H9 (cell line): ENCODE results near the gene ADAMTS18. TPM values are rescaled to one million over a fixed set of nuclear protein-coding genes. Genes with fewer than 3 reads are reported as not detected.

Experiments used
- DNase-seq: peaks from one replicate; pipeline ENCODE4 v3.0.0-alpha.2; 2017
- H2AFZ ChIP-seq: one replicate; pipeline ENCODE4 v1.6.1; 2013; ENCODE audit warnings: mild to moderate bottlenecking, low read length, control low read depth, moderate library complexity
- H2AK5ac ChIP-seq: 2 replicates; pipeline ENCODE4 v1.6.1; 2013; ENCODE audit warnings: low read length, control low read depth, mixed read lengths; ENCODE audit not compliant: insufficient read length
- H2BK120ac ChIP-seq: one replicate; pipeline ENCODE4 v1.6.1; 2013; ENCODE audit warnings: low read depth, mild to moderate bottlenecking, low read length, control low read depth, inconsistent platforms; ENCODE audit not compliant: poor library complexity, severe bottlenecking
- H2BK12ac ChIP-seq: 2 replicates; pipeline ENCODE4 v1.6.1; 2013; ENCODE audit warnings: low read length, control low read depth, mixed read lengths, low read depth; ENCODE audit not compliant: insufficient read length
- H2BK15ac ChIP-seq: 2 replicates; pipeline ENCODE4 v1.6.1; 2013; ENCODE audit warnings: low read depth, low read length, control low read depth
- H2BK20ac ChIP-seq: one replicate; pipeline ENCODE4 v1.6.1; 2013; ENCODE audit warnings: low read depth, mild to moderate bottlenecking, low read length, control low read depth, inconsistent platforms; ENCODE audit not compliant: poor library complexity, severe bottlenecking
- H2BK5ac ChIP-seq: 2 replicates; pipeline ENCODE4 v1.6.1; 2013; ENCODE audit warnings: low read length, control low read depth, mixed read lengths; ENCODE audit not compliant: insufficient read length
- H3K14ac ChIP-seq: 2 replicates; pipeline ENCODE4 v1.6.1; 2013; ENCODE audit warnings: low read length, control low read depth; ENCODE audit not compliant: insufficient read depth
- H3K18ac ChIP-seq: 2 replicates; pipeline ENCODE4 v1.6.1; 2013; ENCODE audit warnings: low read depth, mild to moderate bottlenecking, mixed read lengths, low read length, control low read depth; ENCODE audit not compliant: insufficient read length
- H3K23ac ChIP-seq: 2 replicates; pipeline ENCODE4 v1.6.1; 2013; ENCODE audit warnings: low read length, control low read depth, mixed read lengths, low read depth; ENCODE audit not compliant: insufficient read length
- H3K23me2 ChIP-seq: 2 replicates; pipeline ENCODE4 v1.6.1; 2013; ENCODE audit warnings: low read depth, mild to moderate bottlenecking, mixed read lengths, low read length, control low read depth; ENCODE audit not compliant: insufficient read length, poor library complexity, severe bottlenecking
- H3K27ac ChIP-seq: 2 replicates; pipeline ENCODE4 v1.5.1; 2013; ENCODE audit warnings: low read length, control low read depth, mixed read lengths, low read depth; ENCODE audit not compliant: insufficient read length
- H3K27me3 ChIP-seq: 2 replicates; pipeline ENCODE4 v1.6.1; 2013; ENCODE audit warnings: low read length, control low read depth, inconsistent platforms; ENCODE audit not compliant: insufficient read depth
- H3K4ac ChIP-seq: 2 replicates; pipeline ENCODE4 v1.6.1; 2013; ENCODE audit warnings: low read depth, mild to moderate bottlenecking, control low read depth, inconsistent platforms, low read length, moderate library complexity
- H3K4me1 ChIP-seq: 2 replicates; pipeline ENCODE4 v1.6.1; 2013; ENCODE audit warnings: low read length, control low read depth, inconsistent platforms; ENCODE audit not compliant: insufficient read depth
- H3K4me2 ChIP-seq: 2 replicates; pipeline ENCODE4 v1.6.1; 2013; ENCODE audit warnings: low read length, control low read depth, mixed read lengths; ENCODE audit not compliant: insufficient read length, insufficient read depth
- H3K56ac ChIP-seq: 2 replicates; pipeline ENCODE4 v1.6.1; 2013; ENCODE audit warnings: low read depth, mild to moderate bottlenecking, mixed read lengths, low read length, control low read depth; ENCODE audit not compliant: insufficient read length
- H3K79me1 ChIP-seq: 2 replicates; pipeline ENCODE4 v1.6.1; 2013; ENCODE audit warnings: low read depth, mild to moderate bottlenecking, moderate library complexity, low read length, control low read depth, inconsistent platforms; ENCODE audit not compliant: insufficient read depth, poor library complexity, severe bottlenecking
- H3K79me2 ChIP-seq: 2 replicates; pipeline ENCODE4 v1.6.1; 2013; ENCODE audit warnings: low read length, control low read depth, inconsistent platforms; ENCODE audit not compliant: insufficient read depth
- H3K9ac ChIP-seq: 2 replicates; pipeline ENCODE4 v1.6.1; 2013; ENCODE audit warnings: low read length, control low read depth, mixed read lengths; ENCODE audit not compliant: insufficient read length; ENCODE audit errors: extremely low read depth
- H3K9me3 ChIP-seq: one replicate; pipeline ENCODE4 v1.6.1; 2013; ENCODE audit warnings: low read depth, low read length, inconsistent platforms; ENCODE audit not compliant: control insufficient read depth
- H3T11ph ChIP-seq: one replicate; pipeline ENCODE4 v1.6.1; 2013; ENCODE audit warnings: mild to moderate bottlenecking, low read length, control low read depth, inconsistent platforms
- H4K20me1 ChIP-seq: one replicate; pipeline ENCODE4 v1.6.1; 2013; ENCODE audit not compliant: control insufficient read depth, insufficient read length, insufficient read depth
- H4K5ac ChIP-seq: 2 replicates; pipeline ENCODE4 v1.6.1; 2013; ENCODE audit warnings: low read depth, mild to moderate bottlenecking, mixed read lengths, low read length, control low read depth; ENCODE audit not compliant: insufficient read length
- H4K8ac ChIP-seq: replicated peaks from 2 replicates; pipeline ENCODE4 v1.6.1; 2013; ENCODE audit warnings: low read length, control low read depth, mixed read lengths, low read depth; ENCODE audit not compliant: insufficient read length
- H4K91ac ChIP-seq: 2 replicates; pipeline ENCODE4 v1.6.1; 2013; ENCODE audit warnings: low read depth, mild to moderate bottlenecking, moderate library complexity, mixed read lengths, low read length, control low read depth; ENCODE audit not compliant: insufficient read length
- H3K27ac Mint-ChIP-seq, 3 experiments: 2 replicates in 2 of 3; 3 replicates in 1 of 3; pipeline ENCODE4 v1.8.0; 2020 to 2021; ENCODE audit warnings: mixed read lengths in 3 of 3, mild to moderate bottlenecking in 1 of 3, moderate library complexity in 1 of 3
- H3K27me3 Mint-ChIP-seq: 2 replicates; pipeline ENCODE4 v1.8.0; 2021; ENCODE audit warnings: low read depth, mild to moderate bottlenecking, moderate library complexity, mixed read lengths
- H3K36me3 Mint-ChIP-seq, 3 experiments: 2 replicates in 2 of 3; 3 replicates in 1 of 3; pipeline ENCODE4 v1.8.0; 2020 to 2021; ENCODE audit warnings: low read depth in 3 of 3, mixed read lengths in 3 of 3; ENCODE audit not compliant: insufficient read depth in 1 of 3
- H3K4me1 Mint-ChIP-seq, 2 experiments: 2 replicates each; pipeline ENCODE4 v1.8.0; 2020; ENCODE audit warnings: mixed read lengths in 2 of 2
- H3K4me3 Mint-ChIP-seq, 2 experiments: 2 replicates in 1 of 2; 3 replicates in 1 of 2; pipeline ENCODE4 v1.8.0; 2020 to 2021; ENCODE audit warnings: mild to moderate bottlenecking in 2 of 2, mixed read lengths in 2 of 2, moderate library complexity in 1 of 2
- H3K9me3 Mint-ChIP-seq, 2 experiments: 2 replicates in 1 of 2; 3 replicates in 1 of 2; pipeline ENCODE4 v1.8.0; 2020; ENCODE audit warnings: mild to moderate bottlenecking in 2 of 2, mixed read lengths in 2 of 2, moderate library complexity in 1 of 2
- WGBS: extraction: QIAGEN DNeasy Blood & Tissue Kit; methylation state at CpG from one replicate; pipeline ENCODE4 v1.1.7; 2013; ENCODE audit warnings: missing lambda C conversion rate, low lambda C conversion rate, mixed read lengths; ENCODE audit not compliant: insufficient read length; ENCODE audit errors: extremely low coverage; 5-methylcytosine and 5-hydroxymethylcytosine counted together
- total RNA-seq: library from RNA; stranded (reverse); gene quantifications from 2 replicates; pipeline ENCODE4 v1.2.1, GENCODE V29; 2021
- TF ChIP-seq, protein P1 (sequence below): fragments of 200-600 bp; sonication (generic); conservative IDR thresholded peaks from 3 replicates; pipeline ENCODE4 v1.8.0; 2021; ENCODE audit warnings: antibody characterized with exemption, mild to moderate bottlenecking

Gene ADAMTS18
- total RNA-seq, 1 experiment from 2014 or later = 0.07 TPM

DNA sequence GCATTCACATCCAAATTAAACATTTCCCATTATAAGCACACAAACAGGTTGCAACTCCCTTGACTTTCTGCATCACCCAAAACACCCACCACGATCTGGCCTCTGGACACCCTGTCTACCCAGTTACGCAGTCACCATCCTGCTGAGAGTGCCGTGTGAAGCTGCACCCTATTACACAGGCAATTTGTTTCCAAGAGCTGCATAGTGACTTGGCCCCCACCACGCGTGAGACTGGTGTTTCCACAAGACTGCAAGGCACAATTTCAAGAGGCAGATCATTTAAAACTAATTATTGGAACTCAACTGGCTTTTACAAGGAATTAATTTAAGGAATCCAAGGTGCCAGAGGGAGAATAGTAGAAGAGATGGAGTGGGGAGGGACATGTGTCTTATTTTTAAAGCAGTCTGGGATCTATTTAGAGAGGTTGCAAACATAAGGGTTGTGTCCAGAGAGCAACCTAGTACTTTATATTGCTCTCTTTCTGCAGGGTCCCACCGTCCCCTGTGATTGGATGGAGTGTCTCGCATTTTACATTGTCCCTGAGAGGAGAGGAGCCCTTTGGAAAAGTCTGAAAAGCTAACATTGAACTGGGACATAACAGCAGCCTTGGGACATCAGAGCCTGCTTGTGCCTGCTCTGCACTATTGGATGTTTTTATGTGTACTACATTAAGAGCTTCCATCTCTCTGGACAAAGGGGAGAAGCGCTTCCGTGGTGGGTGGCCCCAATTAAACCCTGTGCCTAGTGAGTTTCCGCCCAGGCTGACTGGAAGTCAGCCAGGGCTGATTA lies 8.7 kb upstream of the ADAMTS18 start:
- H3K9me3 Mint-ChIP-seq = no peaks in the 10 kb centered on the region
- Histone ChIP-seq H3K79me2 (no peaks in the 10 kb centered on the region), H2AK5ac (no peak overlapping the region), H2BK5ac (no peak overlapping the region), H3K27ac (no peak overlapping the region), H2BK15ac (no peak overlapping the region), H3K9ac (no peak overlapping the region), H2BK12ac (no peak overlapping the region), H4K8ac (no peak overlapping the region), H3K56ac (no peak overlapping the region), H3K23me2 (no peaks in the 10 kb centered on the region), H3K18ac (no peak overlapping the region), H3K4ac (no peak overlapping the region), H3K14ac (no peak overlapping the region), H3K4me1 (0 out of 2 replicates have a peak, but pooled peaks cover 7% of the 10 kb centered on the region), H2BK120ac (no peak overlapping the region), H4K5ac (no peak overlapping the region), H3K27me3 (no peaks in the 10 kb centered on the region), H4K91ac (no peak overlapping the region), H2BK20ac (no peak overlapping the region), H3K23ac (no peak overlapping the region), H3K79me1 (no peaks in the 10 kb centered on the region), H3K9me3 (no peaks in the 10 kb centered on the region), H3T11ph (no peak overlapping the region), H3K4me2 (no peak overlapping the region), H2AFZ (no peak overlapping the region), H4K20me1 (no peaks in the 10 kb centered on the region)
- peaks cover 4% of the 10 kb centered on the region for H3K27me3 Mint-ChIP-seq
- DNase-seq = no peak
- peaks cover 13 to 15% of the 10 kb centered on the region in 2 experiments for H3K4me1 Mint-ChIP-seq
- TF ChIP-seq, protein P1, sequence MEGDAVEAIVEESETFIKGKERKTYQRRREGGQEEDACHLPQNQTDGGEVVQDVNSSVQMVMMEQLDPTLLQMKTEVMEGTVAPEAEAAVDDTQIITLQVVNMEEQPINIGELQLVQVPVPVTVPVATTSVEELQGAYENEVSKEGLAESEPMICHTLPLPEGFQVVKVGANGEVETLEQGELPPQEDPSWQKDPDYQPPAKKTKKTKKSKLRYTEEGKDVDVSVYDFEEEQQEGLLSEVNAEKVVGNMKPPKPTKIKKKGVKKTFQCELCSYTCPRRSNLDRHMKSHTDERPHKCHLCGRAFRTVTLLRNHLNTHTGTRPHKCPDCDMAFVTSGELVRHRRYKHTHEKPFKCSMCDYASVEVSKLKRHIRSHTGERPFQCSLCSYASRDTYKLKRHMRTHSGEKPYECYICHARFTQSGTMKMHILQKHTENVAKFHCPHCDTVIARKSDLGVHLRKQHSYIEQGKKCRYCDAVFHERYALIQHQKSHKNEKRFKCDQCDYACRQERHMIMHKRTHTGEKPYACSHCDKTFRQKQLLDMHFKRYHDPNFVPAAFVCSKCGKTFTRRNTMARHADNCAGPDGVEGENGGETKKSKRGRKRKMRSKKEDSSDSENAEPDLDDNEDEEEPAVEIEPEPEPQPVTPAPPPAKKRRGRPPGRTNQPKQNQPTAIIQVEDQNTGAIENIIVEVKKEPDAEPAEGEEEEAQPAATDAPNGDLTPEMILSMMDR = no peak
- H3K36me3 Mint-ChIP-seq = no peaks in the 10 kb centered on the region
- no CpG with 5 or more reads among the region's 10 CpGs for WGBS
- H3K27ac Mint-ChIP-seq = no peak overlapping the region
- no peak overlapping the region for H3K4me3 Mint-ChIP-seq
